ENCODE measurements around the gene CCDC3. TPM values are rescaled to one million over a fixed set of nuclear protein-coding genes. Genes with fewer than 3 reads are reported as not detected.

Gene CCDC3
- total and polyA plus RNA-seq, 4 donors: 46.5 to 166 (median 84.6) TPM

GRCh38 chr10:12896251-12896650, 105.3 kb downstream of the CCDC3 start:
- intact Hi-C loops (cut with DNase I): no loop called here
- WGBS, 2 donors: 96% methylated on average over 5 of the region's 5 CpGs

DNA sequence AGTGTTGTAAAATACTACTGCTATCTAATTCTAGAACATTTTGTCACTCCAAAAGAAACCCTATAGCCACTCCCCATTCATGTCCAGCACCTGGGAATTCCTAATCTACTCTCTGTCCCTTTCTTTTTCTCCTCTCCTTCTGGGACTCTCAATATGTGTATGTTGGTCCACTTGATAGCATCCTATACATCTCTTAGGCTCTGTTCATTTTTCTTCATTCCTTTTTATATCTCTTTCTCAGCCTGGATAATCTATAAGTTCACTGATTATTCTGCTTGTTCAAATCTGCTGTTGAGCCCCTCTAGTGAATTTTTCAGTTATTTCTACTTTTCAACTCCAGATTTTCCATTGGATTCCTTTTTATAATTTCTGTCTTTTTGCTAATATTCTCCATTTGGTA, 108.6 kb downstream of the CCDC3 start:
- no peaks in the 10 kb centered on the region for H3K27me3 ChIP-seq (ENCODE audit: control insufficient read depth in 1 of 2, insufficient read depth in 2 of 2, low read length in 1 of 2)
- no peaks in the 10 kb centered on the region for H3K36me3 ChIP-seq (ENCODE audit: control insufficient read depth in 1 of 2, insufficient read depth in 2 of 2, low read length in 1 of 2)
- no peak overlapping the region for H3K4me3 ChIP-seq (ENCODE audit: low read length in 2 of 2)
- DNase-seq (no peak), ATAC-seq (ENCODE audit: low FRiP score) (no peak)
- no peaks in the 10 kb centered on the region for H3K9me3 ChIP-seq (ENCODE audit: control insufficient read depth, low read length)
- H3K27ac ChIP-seq (ENCODE audit: low read depth in 1 of 2, low read length in 2 of 2): no peak overlapping the region
- intact Hi-C loops (cut with DNase I): no loop called here
- H3K4me1 ChIP-seq (ENCODE audit: control insufficient read depth in 1 of 2, insufficient read depth in 2 of 2, low read length in 2 of 2): peaks cover 4 to 5% of the 10 kb centered on the region in 2 donors

More at GRCh38 chr10:12896251-12896650, 105.3 kb downstream of the CCDC3 start:
- H3K4me1 ChIP-seq (ENCODE audit: control insufficient read depth in 1 of 2, insufficient read depth in 2 of 2, low read length in 2 of 2): peaks cover 0 to 4% of the 10 kb centered on the region in 2 donors
- ATAC-seq (ENCODE audit: low FRiP score): no peak
- H3K36me3 ChIP-seq (ENCODE audit: control insufficient read depth in 1 of 2, insufficient read depth in 2 of 2, low read length in 1 of 2): no peaks in the 10 kb centered on the region
- no peaks in the 10 kb centered on the region for H3K27me3 ChIP-seq (ENCODE audit: control insufficient read depth in 1 of 2, insufficient read depth in 2 of 2, low read length in 1 of 2)
- H3K9me3 ChIP-seq (ENCODE audit: control insufficient read depth, low read length): no peaks in the 10 kb centered on the region
- no peak for DNase-seq
- H3K4me3 ChIP-seq (ENCODE audit: low read length in 2 of 2): no peak overlapping the region
- no peak overlapping the region for H3K27ac ChIP-seq (ENCODE audit: low read depth in 1 of 2, low read length in 2 of 2)

DNA sequence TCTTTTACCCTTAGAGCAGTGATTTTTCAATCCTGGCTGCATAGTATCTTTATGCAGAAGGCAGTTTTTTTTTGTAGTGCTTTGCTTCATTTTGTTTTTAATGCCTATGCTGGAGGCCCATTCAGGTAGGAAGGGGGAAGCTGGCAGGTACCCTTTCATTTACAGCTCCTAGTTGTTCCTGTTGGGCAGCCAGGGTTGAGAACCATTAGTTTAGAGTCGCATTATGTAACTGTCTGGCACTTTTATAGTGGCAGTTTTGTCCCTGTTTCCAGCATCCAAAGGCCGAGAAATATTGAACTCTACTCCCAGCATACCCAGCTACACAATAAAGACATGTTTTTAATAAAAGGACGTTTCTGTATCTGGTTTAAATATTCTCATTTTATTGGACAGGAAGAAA, 110.6 kb downstream of the CCDC3 start:
- H3K4me3 ChIP-seq (ENCODE audit: low read length in 2 of 2): no peak overlapping the region
- H3K9me3 ChIP-seq (ENCODE audit: control insufficient read depth, low read length): no peaks in the 10 kb centered on the region
- H3K27me3 ChIP-seq (ENCODE audit: control insufficient read depth in 1 of 2, insufficient read depth in 2 of 2, low read length in 1 of 2): no peaks in the 10 kb centered on the region
- peak overlapping the region in 1 of 2 donors; percentile 17 for H3K27ac ChIP-seq (ENCODE audit: low read depth in 1 of 2, low read length in 2 of 2)
- no peak for DNase-seq
- intact Hi-C loops (cut with DNase I): no loop called here
- H3K4me1 ChIP-seq (ENCODE audit: control insufficient read depth in 1 of 2, insufficient read depth in 2 of 2, low read length in 2 of 2): peaks cover 5 to 10% of the 10 kb centered on the region in 2 donors
- ATAC-seq (ENCODE audit: low FRiP score): no peak
- 2 to 5% methylated on average over 3 of the region's 3 CpGs for WGBS, 2 donors
- H3K36me3 ChIP-seq (ENCODE audit: control insufficient read depth in 1 of 2, insufficient read depth in 2 of 2, low read length in 1 of 2): no peaks in the 10 kb centered on the region

DNA sequence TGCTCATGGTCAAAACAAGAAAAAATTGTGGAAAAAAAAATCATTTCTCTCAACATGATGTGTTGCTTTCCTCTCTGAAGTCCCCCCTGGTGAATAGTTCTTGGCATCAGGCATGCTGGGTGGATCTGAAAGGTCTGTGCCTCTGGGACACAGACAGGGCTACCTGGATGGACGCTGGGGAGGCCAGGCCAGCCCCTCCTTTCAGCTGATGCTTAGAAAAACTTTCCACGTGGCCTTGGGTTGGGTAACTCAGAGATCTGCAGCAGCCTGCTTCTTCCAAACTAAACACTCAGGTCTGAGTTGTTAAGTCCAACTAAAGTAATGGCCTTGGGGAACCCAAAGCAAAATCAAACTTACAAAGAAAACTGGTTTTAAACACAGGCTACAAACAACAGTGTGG, 113.0 kb downstream of the CCDC3 start:
- intact Hi-C loops (cut with DNase I): no loop called here
- Histone ChIP-seq H3K4me1 (ENCODE audit: control insufficient read depth in 1 of 2, insufficient read depth in 2 of 2, low read length in 2 of 2) (peaks cover 5 to 11% of the 10 kb centered on the region in 2 donors), H3K4me3 (ENCODE audit: low read length in 2 of 2) (no peak overlapping the region), H3K27me3 (ENCODE audit: control insufficient read depth in 1 of 2, insufficient read depth in 2 of 2, low read length in 1 of 2) (no peaks in the 10 kb centered on the region), H3K36me3 (ENCODE audit: control insufficient read depth in 1 of 2, insufficient read depth in 2 of 2, low read length in 1 of 2) (no peaks in the 10 kb centered on the region), H3K27ac (ENCODE audit: low read depth in 1 of 2, low read length in 2 of 2) (peak overlapping the region; percentile 78 to 94), H3K9me3 (ENCODE audit: control insufficient read depth, low read length) (no peaks in the 10 kb centered on the region)
- ATAC-seq (ENCODE audit: low FRiP score) (peak; percentile 65), DNase-seq (no peak)
- WGBS, 2 donors: 7 to 8% methylated on average over 2 of the region's 2 CpGs

GRCh38 chr10:12887780-12888179, 113.7 kb downstream of the CCDC3 start:
- ATAC-seq (ENCODE audit: low FRiP score): no peak
- peak overlapping the region; percentile 78 to 94 for H3K27ac ChIP-seq (ENCODE audit: low read depth in 1 of 2, low read length in 2 of 2)
- 1 to 4% methylated on average over 3 of the region's 3 CpGs for WGBS, 2 donors

GRCh38 chr10:12884851-12885250, 116.7 kb downstream of the CCDC3 start:
- Histone ChIP-seq H3K9me3 (ENCODE audit: control insufficient read depth, low read length) (no peaks in the 10 kb centered on the region), H3K27ac (ENCODE audit: low read depth in 1 of 2, low read length in 2 of 2) (no peak overlapping the region), H3K4me3 (ENCODE audit: low read length in 2 of 2) (no peak overlapping the region), H3K36me3 (ENCODE audit: control insufficient read depth in 1 of 2, insufficient read depth in 2 of 2, low read length in 1 of 2) (no peaks in the 10 kb centered on the region), H3K4me1 (ENCODE audit: control insufficient read depth in 1 of 2, insufficient read depth in 2 of 2, low read length in 2 of 2) (peaks cover 0 to 11% of the 10 kb centered on the region in 2 donors), H3K27me3 (ENCODE audit: control insufficient read depth in 1 of 2, insufficient read depth in 2 of 2, low read length in 1 of 2) (no peaks in the 10 kb centered on the region)
- 88 to 94% methylated on average over 6 of the region's 6 CpGs for WGBS, 2 donors
- intact Hi-C loops (cut with DNase I): no loop called here
- DNase-seq: no peak
- no peak for ATAC-seq (ENCODE audit: low FRiP score)

More at GRCh38 chr10:12887780-12888179, 113.7 kb downstream of the CCDC3 start:
- H3K9me3 ChIP-seq (ENCODE audit: control insufficient read depth, low read length): no peaks in the 10 kb centered on the region
- H3K4me1 ChIP-seq (ENCODE audit: control insufficient read depth in 1 of 2, insufficient read depth in 2 of 2, low read length in 2 of 2): peaks cover 5 to 11% of the 10 kb centered on the region in 2 donors
- no peak overlapping the region for H3K4me3 ChIP-seq (ENCODE audit: low read length in 2 of 2)
- intact Hi-C loops (cut with DNase I): no loop called here
- DNase-seq: no peak
- no peaks in the 10 kb centered on the region for H3K36me3 ChIP-seq (ENCODE audit: control insufficient read depth in 1 of 2, insufficient read depth in 2 of 2, low read length in 1 of 2)
- H3K27me3 ChIP-seq (ENCODE audit: control insufficient read depth in 1 of 2, insufficient read depth in 2 of 2, low read length in 1 of 2): no peaks in the 10 kb centered on the region

- no peaks in the 10 kb centered on the region for H3K27me3 ChIP-seq (ENCODE audit: control insufficient read depth in 1 of 2, insufficient read depth in 2 of 2, low read length in 1 of 2)
- H3K4me1 ChIP-seq (ENCODE audit: control insufficient read depth in 1 of 2, insufficient read depth in 2 of 2, low read length in 2 of 2): no peaks in the 10 kb centered on the region
- no peaks in the 10 kb centered on the region for H3K36me3 ChIP-seq (ENCODE audit: control insufficient read depth in 1 of 2, insufficient read depth in 2 of 2, low read length in 1 of 2)
- DNase-seq (no peak), ATAC-seq (ENCODE audit: low FRiP score) (no peak)
- H3K27ac ChIP-seq (ENCODE audit: low read depth in 1 of 2, low read length in 2 of 2): no peak overlapping the region
- no peak overlapping the region for H3K4me3 ChIP-seq (ENCODE audit: low read length in 2 of 2)
- intact Hi-C loops (cut with DNase I): no loop called here
- H3K9me3 ChIP-seq (ENCODE audit: control insufficient read depth, low read length): no peaks in the 10 kb centered on the region
These were observed 121.1 kb downstream of the CCDC3 start for GRCh38 chr10:12880423-12880822.

- Histone ChIP-seq H3K4me3 (ENCODE audit: low read length in 2 of 2) (no peak overlapping the region), H3K4me1 (ENCODE audit: control insufficient read depth in 1 of 2, insufficient read depth in 2 of 2, low read length in 2 of 2) (no peaks in the 10 kb centered on the region), H3K27ac (ENCODE audit: low read depth in 1 of 2, low read length in 2 of 2) (no peak overlapping the region), H3K27me3 (ENCODE audit: control insufficient read depth in 1 of 2, insufficient read depth in 2 of 2, low read length in 1 of 2) (no peaks in the 10 kb centered on the region), H3K9me3 (ENCODE audit: control insufficient read depth, low read length) (no peaks in the 10 kb centered on the region), H3K36me3 (ENCODE audit: control insufficient read depth in 1 of 2, insufficient read depth in 2 of 2, low read length in 1 of 2) (no peaks in the 10 kb centered on the region)
- no peak for ATAC-seq (ENCODE audit: low FRiP score)
- no peak for DNase-seq
- WGBS, 2 donors: 70 to 79% methylated on average over 3 of the region's 3 CpGs
- intact Hi-C loops (cut with DNase I): no loop called here
These were observed 124.4 kb downstream of the CCDC3 start for GRCh38 chr10:12877150-12877549.

DNA sequence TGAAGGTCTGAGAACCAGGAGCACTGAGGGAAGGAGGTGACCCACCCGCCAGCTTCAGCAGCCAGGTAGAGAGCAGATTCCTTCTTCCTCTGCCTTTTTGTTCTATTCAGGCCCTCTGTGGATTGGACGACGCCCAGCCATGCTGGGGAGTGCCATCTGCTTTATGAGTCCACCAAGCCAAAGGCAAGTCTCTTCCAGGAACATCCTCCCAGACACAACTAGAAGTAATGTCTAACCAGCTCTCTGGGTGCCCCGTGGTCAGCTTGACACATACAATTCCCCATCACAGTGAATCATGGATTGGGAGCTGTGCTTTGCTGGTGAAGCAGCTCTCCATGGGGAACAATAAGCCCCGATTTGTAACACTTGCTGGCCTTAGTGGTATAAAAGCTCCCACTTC, 125.2 kb downstream of the CCDC3 start:
- Histone ChIP-seq H3K9me3 (ENCODE audit: control insufficient read depth, low read length) (no peaks in the 10 kb centered on the region), H3K27ac (ENCODE audit: low read depth in 1 of 2, low read length in 2 of 2) (no peak overlapping the region), H3K27me3 (ENCODE audit: control insufficient read depth in 1 of 2, insufficient read depth in 2 of 2, low read length in 1 of 2) (no peaks in the 10 kb centered on the region), H3K4me1 (ENCODE audit: control insufficient read depth in 1 of 2, insufficient read depth in 2 of 2, low read length in 2 of 2) (no peaks in the 10 kb centered on the region), H3K36me3 (ENCODE audit: control insufficient read depth in 1 of 2, insufficient read depth in 2 of 2, low read length in 1 of 2) (no peaks in the 10 kb centered on the region), H3K4me3 (ENCODE audit: low read length in 2 of 2) (no peak overlapping the region)
- ATAC-seq (ENCODE audit: low FRiP score) (no peak), DNase-seq (no peak)
- WGBS, 2 donors: 94 to 96% methylated on average over 5 of the region's 5 CpGs
- intact Hi-C loops (cut with DNase I): no loop called here
